ENCODE data around the gene MTG2.

The MTG2 gene

DNA sequence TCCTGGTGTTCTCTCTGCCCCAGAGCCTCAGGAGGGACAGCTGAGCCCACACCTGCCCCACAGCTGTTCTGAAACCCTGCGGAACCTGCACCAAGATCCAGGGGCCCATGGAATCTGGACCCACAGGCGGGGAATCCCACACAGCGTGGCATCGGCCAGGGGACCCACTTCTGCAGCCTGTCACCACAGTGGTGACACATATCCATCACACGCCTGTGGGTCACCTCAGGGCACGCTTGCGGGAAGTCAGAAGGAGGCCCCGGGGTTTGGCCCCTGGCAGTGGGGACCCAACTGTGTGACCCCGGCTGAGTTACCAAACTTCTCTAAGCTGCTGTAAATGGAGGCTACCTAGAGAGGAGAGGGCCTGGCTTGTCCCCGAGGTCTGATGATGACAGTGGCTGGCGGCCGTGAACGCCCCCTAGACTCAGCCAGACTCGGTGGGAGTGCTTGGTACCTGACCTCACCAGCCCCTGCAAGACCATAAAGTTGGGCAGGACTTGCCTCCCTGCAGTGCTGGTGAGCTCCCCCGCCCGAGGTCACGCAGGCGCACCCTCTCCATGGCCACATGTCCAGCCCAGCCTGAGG is 39.5 kb downstream of the MTG2 start:
- DNase-seq: no peak

DNA sequence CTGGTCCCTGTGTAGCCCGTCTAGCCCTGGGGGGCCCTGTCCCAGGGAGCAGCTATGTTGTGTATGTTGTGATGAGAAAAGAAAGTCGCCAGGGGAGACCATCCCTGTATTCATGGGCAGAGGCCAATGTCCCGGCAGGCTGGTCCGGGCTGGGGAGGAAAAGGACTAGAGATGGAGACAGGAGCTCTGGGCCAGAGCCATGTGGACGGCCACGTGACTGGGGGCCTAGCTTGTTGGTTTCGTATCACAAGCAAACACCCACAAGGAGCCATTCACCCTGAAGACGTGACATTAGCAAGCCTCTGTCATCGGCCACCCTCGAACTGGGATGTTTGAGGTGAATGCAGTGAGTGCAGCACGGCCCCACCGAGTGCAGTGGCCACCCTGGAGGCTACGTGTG is 40.1 kb downstream of the MTG2 start:
- no peak for DNase-seq

DNA sequence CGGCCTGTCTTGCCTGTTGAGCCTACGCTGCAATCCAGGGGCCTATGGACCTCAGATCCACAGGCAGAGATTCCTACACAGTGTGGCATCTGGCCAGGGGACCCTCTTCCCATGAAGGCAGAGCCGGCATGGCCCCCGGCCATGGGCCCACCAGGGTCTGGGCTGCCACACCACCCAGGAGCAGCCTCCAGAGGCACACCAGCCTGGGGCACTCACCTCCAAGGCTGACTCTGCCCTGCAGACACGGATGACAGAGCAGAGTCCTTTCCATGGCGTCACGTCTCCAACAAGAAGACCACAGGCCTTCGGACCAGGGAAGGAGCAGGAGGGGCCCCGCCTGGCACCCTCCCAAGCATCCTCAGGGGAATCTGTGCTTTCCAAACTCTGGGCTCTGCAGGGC is 40.7 kb downstream of the MTG2 start:
- DNase-seq: no peak

DNA sequence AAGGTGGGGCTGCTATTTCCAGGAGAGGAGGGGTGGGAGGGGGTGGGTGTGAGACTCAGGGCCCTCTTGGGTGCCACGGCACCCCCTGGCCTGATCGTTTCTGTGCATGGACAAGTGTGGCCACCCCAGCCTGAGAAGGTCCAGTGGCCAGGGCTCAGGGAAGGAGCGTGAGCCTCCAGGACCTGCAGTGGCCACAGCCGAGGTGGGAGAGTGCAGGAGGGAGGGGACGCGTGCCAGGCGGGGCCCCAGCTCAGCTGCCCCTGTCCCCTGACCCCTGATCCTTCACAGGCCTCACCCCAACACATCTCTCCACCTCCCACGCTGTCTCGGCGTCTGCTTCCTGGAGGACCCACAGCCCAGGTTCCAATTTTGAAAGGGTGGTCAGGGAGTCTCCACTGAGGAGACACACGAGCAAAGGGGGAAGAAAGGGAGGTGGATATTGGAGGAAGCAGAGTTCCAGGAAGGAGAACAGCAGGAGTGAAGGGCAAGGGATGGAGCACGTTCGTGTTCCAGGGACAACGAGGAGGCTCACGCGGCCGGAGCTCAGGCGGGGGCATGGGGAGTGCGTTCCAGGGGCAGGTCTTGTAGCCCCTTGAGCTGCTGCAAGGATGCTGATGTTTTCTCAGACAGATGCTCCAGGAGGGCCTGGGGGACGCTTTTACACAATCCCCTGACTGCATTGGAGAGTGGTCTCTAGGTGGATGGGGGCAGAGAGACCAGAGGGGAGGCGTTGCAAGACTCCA is 41.5 kb downstream of the MTG2 start:
- DNase-seq: no peak

DNA sequence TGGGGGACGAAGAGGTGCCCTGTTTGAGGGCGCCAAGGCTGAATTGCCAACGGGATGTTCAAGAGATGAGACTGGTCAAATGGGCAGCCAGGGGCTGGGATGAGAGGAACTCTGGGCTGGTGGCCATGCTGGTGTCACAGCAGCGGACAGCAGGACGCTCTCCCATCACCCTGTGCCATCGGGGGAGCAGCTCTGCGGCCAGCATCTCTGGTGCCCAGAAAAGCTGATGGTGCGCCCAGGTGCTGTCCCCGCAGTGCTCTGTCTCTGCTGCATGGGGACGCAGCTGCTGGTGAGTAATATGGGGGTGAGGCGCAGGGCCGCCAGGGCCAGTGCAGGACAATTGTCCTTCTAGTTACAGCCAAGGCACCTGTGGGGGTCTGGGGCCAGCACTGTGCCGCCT is 42.2 kb downstream of the MTG2 start:
- no peak for DNase-seq

DNA sequence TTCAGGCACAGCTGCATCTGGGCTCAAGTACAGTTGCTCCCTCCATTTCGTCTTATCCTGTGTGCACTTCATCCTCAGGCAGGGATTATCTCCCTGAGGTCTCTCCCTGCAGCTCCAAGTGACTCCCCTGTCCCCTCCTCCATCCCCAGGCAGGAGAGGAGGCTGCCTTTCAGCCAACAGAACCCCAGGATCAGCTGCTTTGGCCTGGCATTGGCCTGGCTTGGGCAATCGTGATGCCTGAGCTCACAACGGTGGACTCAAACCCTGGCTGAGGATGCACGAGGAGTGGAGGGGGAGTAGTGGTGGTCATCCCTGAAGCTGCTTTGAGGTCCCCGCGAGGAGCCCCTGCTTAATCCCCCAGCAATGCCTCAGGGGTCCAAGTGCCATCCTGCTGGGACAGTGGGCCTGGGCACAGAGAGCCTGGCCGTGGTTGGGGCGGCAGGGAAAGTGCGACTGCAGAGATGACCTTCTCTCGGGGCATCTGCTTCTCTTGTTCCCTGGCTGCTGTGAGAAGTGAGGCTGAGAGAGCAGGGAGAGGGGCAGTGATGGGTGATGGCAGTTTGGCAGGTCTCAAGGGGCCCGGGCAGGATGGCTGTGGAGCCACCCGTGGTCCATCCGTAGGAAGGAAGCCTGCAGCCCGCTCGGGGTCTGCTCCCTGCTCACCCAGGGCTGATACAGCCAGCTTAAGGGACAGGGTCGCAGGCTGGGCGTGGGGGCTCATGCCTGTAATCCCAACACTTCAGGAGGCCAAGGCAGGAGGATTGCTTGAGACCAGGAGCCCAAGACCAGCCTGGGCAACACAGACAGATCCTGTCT is 43.2 kb downstream of the MTG2 start:
- DNase-seq: no peak

DNA sequence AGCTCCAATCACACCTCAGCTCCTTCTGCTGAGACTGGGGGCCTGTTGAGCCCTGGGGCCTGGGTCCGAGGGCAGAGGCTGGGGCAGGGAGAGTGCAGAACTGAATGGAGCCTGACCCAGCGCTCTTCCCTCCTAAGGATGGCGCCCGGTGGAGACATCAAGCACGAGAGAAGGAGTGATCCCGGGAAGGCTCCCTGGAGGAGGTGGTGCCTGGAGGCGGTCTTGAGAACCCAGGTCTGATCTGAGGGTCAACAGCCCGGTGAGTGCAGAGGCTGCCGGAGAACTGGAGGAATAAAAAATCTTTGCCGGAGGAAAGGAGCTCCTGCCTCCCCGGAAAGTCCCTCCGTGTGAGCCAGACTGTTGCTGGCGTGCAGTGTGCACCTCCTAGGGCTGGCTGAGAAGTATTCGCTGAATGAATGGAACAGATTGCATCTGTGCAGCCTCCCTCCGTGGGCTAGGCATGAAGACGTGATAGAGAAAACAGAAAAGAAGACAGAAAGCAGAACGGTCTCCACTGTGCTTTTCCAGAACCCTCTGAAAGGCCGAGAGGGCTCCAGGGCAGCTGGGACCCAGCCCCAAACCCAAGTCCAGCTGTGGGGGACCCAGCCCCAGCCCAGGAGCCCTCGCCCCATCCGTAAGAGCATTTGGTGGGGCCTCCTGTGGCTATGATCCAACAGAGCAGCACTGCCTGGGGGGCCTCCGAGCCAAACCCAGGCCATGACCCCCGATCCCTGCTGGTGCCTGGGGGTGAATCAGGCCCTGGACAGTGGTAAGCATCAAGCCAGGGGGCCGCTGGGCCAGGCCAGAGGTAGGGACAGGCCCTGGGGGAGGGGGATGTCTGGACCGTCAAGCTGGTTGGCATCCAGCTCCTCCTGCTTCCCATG is 44.1 kb downstream of the MTG2 start:
- no peak for DNase-seq

DNA sequence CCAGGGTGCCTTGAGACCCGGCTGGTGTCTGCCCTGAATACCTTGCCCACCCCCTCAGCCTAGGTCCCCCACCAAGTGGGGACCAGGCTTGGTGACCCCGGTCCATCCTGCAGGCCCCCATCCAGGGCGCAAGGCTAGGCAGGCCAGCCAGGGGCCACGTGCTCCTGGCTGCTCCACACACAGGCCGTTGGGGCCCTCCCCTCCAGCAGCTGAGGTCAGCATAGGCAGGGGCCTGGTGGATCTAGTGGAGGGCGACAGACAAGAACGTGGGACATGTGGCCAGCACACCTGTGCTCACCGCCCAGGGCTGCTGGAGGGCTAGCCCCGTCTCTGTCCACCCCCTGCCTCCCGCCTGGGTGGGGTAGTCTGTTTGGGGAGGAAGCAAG is 44.8 kb downstream of the MTG2 start:
- no peak for DNase-seq

DNA sequence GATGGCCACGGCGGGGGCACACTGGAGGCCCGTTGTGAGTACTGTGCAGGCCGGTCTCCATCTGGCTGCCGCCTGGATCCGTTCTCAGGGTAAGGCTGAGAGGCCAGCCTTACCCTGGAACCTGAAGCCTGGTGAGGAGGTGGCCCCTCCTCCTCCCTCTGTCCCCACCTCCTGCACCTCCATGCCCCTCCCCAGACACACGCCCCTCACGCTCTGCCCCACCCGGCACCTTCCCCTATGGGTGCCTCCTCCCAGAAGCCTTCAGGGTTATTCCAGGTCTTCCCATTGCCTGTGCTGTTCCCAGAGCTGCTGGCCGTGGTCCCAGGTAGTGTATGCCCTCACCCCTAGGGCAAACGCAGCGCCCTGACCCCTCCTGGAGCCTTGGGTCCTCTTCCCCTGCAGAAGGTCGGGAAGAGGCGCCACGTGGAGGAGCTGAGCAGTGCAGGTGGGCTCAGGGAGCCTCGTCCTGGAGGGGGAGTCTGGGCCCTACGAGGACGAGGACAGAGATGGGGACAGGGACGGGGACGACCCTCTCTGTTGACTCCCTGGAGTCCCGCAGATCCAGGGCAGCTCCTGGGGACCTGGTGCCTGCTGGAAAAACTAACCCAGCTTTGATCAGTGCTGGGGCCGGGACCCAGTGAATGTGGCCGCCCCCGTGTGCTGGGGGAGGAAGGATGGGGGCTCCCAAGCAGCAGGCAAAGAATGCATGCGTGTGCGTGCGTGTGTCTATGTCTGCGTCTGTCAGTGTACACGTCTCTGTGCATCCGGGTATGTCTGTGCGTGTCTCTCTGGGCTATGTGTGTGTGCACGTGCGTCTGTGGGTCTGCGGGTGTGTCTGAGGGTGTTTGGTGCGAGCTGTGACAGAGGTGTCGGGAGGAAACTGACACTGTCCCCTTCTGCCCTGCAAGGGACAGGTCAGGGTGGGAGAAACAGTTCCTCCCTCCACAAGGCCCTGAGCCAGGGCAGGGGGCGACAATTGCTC is 45.4 kb downstream of the MTG2 start:
- no peak for DNase-seq

DNA sequence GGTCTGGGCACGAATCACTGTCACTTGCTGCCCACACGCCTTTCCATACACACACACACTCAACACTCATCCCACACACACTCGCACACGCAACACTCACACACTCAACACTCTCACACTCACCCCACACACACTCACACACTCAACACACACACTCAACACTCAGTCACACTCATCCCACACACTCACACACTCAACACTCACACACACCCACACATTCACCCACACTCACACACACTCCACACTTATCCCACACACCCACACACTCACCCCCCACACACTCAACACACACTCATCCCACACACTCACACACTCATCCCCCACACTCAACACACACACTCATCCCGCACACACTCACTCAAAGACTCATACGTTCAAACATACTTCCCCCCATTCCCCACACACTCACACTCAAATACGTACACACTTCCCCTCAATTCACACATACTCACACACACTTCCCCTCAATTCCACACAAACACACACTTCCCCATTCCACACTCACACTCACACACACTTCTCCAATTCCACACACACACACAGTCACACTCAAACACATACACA is 46.2 kb downstream of the MTG2 start:
- DNase-seq: no peak

DNA sequence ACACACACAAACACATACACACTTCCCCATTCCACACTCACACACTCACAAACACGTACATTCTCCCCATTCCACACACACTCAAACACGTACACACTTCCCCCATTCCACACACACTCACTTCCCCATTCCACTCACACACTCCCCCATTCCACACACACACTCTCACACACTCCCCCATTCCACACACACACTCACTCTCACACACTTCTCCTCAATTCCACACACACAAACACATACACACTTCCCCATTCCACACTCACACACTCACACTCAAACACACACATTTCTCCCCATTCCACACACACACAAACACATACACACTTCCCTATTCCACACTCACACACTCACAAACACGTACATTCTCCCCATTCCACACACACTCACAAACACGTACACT is 46.8 kb downstream of the MTG2 start:
- no peak for DNase-seq

DNA sequence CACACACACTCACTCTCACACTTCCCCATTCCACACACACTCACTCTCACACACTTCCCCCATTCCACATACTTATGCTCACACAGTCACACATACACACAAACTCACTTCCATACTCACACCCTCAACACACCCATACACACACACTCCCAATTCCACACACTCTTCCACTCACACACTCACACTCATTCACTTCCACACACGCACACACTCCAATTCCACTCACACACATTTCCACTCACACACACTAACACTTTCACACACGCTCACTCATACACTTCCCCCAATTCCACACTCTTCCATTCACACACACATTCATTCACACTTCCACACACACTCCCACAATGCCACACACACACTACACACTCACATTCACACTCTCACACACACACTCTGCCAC is 47.4 kb downstream of the MTG2 start:
- no peak for DNase-seq

DNA sequence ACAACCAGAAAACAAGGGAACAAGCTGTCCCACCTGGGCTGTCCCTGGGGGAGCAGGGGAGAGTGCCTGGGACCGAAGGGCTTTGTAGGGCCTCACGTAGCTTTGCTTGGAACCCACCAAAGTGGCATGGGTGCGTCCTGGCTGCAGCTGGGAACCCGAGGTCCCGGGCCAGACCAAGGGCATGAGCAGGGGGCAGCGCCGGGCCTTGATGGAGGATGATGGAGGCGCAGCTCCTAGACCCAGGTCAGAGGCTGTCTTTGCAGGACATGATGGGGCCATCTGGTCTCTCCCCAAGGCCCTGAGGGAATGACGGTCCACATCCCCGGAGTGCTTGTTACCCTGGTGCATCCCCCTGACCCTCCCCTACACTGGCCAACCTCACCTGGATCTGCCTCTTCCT is 47.9 kb downstream of the MTG2 start:
- DNase-seq: no peak

DNA sequence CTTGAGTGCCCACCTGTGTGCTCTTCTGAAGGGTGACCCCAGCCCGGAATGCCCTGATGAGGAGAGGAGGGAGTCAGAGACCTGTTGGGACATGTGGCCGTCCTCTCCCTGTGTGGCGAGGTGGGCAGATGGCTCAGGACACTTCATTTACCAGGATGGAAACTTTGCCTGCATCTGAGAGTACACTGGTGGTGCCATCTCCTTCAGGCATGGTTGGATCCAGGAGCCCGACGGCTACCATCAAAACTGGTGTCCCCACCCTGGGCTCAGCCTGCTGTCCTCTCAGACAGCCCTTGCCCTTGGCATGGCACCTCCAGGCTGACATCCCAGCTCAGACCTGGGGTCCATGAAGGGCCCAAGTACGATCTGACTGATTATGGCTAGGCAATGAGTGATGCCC is 48.5 kb downstream of the MTG2 start:
- no peak for DNase-seq

DNA sequence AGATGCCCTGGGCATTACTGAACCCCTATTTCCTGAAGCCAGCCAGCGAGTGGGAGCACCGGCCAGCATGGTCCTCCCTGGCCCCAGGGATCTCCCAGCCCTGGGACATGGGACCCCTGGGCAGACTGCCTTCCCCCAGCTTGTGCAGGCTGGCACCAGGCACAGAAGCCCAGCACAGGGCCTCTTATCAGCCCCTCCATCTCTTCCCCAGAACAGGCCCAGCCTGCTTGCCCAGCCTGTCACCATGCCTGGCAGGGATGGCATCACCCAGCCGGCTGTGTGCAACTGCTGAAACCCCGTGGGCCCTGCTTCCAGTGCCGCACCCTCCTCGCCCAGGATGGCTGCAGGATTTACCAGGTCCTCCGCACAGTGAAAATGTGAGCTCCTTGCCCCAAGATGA is 49.4 kb downstream of the MTG2 start:
- no peak for DNase-seq

DNA sequence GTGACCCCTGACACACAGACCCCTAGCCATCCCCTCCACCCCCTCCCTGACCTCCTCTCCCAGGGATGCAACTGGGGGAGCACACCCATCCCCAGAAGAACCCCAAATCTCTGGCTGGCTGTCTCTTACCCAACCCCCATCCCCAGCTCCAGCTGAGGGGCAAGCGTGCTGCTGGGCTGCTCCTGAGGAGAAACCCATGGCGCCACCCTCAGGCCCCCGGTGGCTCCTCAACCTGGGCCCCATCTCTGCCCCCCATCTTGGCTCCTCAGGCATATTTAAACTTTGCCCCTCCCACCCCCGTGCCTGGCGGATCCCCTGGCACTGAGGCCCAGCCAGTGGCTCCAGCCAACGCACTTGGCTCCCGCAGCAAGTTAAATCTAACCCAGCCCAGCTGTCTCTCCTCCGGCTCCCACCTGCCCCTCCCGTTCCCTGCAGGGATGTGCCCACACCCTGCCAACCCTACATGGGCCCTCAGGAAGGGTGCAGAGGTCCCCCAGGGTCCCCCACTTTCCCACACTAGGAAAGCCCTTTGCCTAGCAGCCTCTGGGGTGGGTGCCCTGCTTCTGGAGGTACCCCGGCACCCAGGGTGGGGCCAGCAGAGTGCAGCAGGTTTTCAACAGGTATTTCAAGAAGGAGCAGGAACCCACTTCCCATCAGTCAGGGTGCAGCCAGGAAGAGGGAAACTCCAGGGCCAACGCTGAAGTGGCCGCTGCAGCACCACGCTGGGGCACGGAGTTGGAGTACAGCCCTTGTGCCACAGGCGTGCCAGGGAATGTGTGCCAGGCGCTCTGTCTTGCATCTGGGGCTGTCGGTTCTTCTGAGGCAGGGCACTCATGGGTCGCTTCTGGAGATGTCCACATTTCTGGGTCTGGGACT is 50.2 kb downstream of the MTG2 start:
- no peak for DNase-seq

DNA sequence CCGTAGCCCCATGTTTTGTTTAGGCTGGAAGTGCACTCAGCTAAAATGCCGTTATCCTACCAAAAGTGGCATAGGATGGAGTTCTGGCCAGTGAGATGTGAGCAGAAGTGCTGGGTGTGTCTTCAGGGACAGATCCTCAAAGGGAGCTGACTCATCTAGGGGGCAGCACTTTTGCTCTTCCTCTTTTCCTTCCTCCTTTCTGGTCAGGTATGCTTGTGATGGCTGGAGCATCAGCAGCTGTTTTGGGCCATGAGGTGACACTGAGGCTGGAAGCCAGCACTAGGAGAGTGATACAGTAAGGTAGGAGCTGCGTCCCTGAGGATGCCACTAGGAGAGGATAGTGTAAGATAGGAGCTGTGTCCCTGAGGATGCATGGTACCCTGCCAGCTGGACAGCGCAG is 50.9 kb downstream of the MTG2 start:
- no peak for DNase-seq

DNA sequence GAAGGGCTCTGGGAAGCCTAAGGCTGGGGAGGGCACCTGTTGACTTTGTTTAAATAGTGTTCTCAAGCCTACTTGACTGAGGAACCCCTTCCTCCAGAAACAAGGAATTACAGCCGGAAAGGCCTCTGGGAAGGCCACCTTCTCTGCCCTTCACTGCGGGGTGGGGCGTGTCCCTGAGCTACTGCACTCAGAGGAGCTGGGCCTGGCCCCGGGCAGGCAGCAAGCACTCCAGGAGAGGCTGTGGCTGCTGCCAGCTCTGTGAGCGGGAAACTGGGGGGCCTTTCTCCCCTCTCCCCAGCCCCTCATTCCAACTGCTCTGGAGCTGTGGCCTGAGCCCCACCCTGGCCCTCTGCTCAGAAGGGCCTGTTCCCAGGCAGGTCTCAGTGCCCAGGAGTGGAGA is 51.5 kb downstream of the MTG2 start:
- no peak for DNase-seq

DNA sequence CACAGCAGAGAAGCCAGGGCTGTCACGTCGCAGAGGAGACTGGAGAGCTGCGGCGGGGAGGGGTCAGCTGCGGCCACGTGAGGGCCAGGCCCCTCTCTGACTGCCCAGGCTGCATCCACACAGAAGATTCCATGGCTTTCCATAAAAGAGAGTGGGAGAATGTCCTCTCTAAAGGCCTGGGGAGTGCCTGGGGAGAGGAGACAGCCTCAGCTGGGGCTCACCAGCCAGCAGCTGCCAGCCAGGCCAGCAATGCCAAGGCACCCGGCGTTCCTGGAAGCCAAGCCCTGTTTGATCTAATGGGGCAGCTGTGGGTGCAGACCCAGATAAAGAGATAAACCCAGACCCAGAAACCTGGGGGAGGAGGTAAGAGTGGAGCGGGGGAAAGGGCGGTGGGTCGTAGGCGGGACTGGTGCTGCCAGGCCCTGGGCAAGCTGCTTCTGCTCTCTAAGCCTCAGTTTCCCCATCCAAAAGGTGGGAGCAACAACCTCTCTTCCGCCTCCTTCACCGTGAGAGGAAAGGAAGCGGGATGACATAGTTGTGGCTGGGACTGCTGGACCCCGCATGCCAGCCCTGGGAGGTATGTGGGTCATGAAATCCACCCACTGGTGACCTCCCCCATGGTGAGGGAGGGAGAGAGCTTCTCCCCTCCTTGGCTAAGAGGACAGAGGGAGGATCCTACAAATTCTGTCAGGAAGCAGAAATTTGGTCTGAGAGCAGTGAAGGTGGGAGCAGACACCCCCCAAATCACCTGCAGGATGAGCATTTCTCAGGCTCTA is 52.4 kb downstream of the MTG2 start:
- DNase-seq: no peak

DNA sequence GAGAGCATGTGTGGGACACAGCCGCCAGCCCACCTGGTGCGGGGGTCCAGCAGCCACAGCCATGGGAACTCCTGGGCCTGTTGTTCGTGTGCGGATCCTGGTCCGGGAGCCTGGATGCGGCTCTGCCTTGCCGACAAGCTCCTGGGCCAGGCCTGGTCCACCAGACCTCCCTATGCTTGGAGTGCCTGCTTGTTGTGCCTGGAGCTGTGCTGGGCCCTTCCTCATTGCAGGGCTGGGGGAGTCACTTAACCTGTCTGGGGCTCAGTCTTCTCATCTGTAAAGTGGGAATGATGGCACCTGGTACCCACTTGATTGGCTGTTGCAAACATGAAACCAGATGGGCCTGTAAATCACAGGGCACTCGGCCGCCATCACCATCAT is 52.9 kb downstream of the MTG2 start:
- DNase-seq: no peak
